H1 (cell line): ENCODE measurements around the gene NAGA.

Source experiments
- CTCF ChIP-seq, 3 experiments: IDR thresholded peaks; 1 replicate in 2 of 3; 2 replicates in 1 of 3; pipeline versions ENCODE4 v1.5.1 to v1.6.1; 2011; ENCODE audit warnings: low read length in 3 of 3, mild to moderate bottlenecking in 3 of 3, inconsistent platforms in 2 of 3, low read depth in 1 of 3, moderate library complexity in 1 of 3; ENCODE audit not compliant: insufficient read depth in 1 of 3; ENCODE audit errors: control extremely low read depth in 1 of 3
- RFX5 ChIP-seq: IDR thresholded peaks from 2 replicates; pipeline ENCODE4 v1.6.1; 2011; ENCODE audit warnings: low read depth, low read length, improper control_type of control experiment, borderline replicate concordance
- SIX5 ChIP-seq: IDR thresholded peaks from 2 replicates; pipeline ENCODE4 v1.6.1; 2011; ENCODE audit warnings: mild to moderate bottlenecking, low read depth, low read length
- YY1 ChIP-seq: IDR thresholded peaks from 2 replicates; pipeline ENCODE4 v1.6.1; 2011; ENCODE audit warnings: low read depth, mild to moderate bottlenecking, low read length

- TF ChIP-seq CTCF (IDR thresholded peaks at IDR 0.05; ENCODE audit: control extremely low read depth in 1 of 3, insufficient read depth in 1 of 3, low read depth in 1 of 3, low read length in 3 of 3) (no peak), YY1 (no peak), RFX5 (no peak), SIX5 (no peak)
These were observed 12.5 kb upstream of the NAGA start for GRCh38 chr22:42083119-42083518.
